ENCODE results near the gene CSRP3.

CSRP3 gene

GRCh38 chr11:19225123-19225522, 23.3 kb upstream of the CSRP3 start:
- no peak for DNase-seq

- no peak for DNase-seq
Observed at GRCh38 chr11:19220903-19221724, 19.3 kb upstream of the CSRP3 start.

DNA sequence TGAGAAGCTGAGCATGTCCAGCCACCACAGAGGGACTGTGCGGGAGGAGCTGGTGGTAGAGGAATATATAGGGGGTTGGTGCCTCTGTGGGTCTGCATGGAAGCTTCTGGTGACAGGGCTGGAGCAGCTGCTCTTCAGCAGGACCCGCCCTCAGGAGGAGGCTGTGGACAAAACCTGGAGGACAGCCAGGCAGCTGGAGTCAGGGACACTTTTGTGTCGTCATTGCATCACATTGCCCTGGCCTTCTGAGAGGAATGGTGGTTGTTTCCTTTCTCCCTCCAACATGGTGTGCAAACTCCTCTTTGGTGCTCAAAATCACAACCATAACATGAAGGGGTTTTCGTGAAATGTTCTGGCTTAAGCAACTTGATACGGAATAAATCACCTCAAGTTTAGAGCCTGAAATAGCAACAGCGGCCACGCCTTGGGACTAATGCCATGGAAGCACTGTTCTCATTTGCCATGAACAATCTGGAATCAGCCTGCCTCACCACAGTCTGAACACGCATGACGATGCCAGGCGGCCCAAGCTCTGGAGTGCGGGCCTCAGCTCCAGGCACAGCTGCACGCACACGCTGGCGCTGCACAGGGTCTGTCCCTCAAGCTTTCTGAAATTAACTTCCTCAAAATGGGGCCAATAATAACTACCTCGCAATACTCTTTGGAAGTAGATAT, 17.1 kb upstream of the CSRP3 start:
- DNase-seq: no peak

GRCh38 chr11:19218216-19218615, 16.4 kb upstream of the CSRP3 start:
- no peak for DNase-seq

- DNase-seq: no peak
Observed at GRCh38 chr11:19216709-19217374, 15.1 kb upstream of the CSRP3 start.

GRCh38 chr11:19216021-19216420, 14.2 kb upstream of the CSRP3 start:
- DNase-seq: no peak

DNA sequence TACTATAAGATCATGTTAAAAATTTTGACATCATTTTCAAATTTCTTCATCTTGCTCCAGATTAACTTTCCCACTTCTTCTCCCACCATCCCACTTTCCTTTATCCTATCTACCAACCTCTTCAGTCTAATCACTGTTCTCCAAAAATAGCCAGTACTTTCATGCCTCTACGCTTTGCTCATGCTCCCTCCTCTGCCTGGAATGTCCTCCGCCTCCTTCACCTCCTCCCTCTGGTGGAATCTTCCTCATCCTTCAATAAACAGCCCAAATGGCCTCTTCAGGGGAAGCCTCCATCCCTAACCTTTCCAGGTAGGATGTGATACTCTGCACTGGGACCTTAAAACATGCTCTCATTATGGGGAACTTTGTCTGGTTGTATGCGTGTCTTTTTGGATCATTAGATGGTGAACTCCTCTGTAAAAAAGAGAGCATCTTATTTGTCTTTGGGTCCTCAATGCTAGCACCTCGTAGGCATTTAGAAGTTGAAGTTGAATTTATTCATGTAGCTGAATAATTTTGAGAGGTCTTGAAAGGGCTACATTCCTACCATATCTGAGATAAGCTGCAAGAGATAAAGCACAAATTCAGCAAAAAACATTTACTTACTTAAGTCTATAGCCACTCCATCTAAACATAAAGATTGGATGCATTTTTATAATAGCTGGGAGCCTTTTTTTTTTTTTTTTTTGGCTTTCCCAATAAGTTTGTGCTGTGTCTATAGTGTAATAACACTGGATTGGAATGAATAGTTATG, 8.0 kb upstream of the CSRP3 start:
- no peak for DNase-seq

- DNase-seq: no peak
Observed at GRCh38 chr11:19208959-19209546, 7.3 kb upstream of the CSRP3 start.

DNA sequence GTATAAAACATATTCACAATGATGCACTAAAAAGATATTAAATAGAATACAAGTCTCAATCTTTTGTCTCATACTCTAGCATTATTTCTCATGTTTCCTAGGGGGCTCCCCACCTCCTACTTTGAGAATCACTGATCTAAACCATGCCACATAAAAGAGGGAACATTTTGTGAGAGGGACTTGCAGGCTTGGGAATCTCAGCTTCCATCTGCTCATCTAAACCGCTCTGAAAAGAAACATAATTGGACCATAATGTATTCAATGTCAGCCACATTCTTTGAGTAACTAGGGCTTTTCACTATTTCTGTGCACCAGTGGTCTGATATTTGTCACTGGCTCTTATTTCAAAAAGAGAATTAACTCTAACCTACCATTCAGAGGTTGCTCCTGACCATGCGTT, 6.4 kb upstream of the CSRP3 start:
- no peak for DNase-seq

- no peak for DNase-seq
Observed at GRCh38 chr11:19204836-19205235, 3.1 kb upstream of the CSRP3 start.

DNA sequence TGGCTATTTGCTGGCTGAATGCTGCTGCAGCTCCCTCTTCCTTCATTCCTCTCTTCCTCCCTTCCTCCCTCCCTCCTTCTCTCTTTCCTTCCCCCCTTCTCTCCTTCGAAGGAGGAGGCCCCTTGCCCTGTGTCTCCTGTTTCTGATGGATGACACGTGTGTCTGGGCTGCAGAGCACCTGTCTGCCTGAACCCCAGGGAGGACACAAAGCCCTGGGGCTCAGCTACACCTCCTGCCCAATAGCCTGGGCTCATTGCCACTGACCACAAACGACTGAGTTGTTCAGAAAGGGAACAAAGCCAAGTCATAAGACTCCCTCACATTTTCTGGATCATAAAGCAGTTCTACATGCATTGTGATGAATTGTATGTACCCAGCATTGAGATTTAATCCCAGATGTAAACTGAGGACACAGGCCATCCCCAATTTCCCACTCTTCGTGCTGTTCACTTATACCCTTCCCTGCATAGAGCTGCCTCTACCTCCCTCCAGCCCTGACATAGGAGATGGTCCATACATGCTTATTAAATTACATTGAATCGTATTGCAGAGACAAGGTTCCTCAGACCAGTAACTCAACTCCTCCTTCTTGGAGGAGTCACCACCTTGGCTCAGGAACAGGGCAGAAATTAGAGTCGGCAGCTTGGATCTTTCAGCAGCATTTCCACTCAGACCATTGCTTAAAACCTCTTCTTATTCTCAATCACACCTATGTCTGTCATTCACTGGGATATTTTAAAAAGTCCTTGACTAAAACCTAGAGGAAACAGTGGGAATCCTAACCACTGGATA, 1.2 kb downstream of the CSRP3 start:
- no peak for DNase-seq

DNA sequence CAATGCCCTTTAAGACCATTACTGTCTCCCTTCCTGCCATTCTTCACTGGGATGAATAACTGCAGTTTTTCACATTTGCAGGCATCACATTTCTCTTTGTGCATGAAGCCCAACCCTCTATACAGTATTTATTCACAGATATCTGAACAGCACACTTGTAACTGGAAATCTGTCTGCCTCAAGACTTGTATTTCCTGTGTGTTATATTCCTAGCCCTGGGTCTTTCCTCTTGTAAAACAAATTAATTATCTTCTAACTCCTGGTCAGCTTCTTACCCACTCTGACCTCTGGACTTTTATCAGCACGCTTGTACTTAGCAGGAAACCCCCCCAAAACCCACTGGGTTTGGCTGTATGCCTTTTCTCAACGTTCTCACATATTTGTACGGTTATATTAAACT, 2.0 kb downstream of the CSRP3 start:
- DNase-seq: no peak

DNA sequence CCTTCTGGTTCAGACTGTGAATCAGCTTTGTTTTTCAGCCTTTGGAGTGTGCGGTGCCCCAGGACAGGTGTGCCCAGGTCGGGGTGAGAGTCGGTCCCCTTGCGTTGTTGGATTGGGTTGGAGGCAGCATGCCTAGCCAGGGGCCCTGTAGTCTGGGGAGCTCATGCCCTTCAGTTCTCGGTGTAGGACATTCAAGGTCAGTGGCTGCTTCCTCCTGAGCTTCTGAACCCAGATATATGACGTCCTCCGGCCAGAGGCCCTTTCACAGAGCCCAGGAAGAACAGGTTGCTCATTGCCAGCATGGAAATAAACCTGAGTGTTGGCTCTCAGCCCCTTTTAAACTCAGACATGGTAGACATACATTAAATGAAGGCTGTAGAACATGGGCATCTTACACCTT, 2.7 kb downstream of the CSRP3 start:
- no peak for DNase-seq

GRCh38 chr11:19196432-19196831, 5.4 kb downstream of the CSRP3 start:
- DNase-seq: no peak

DNA sequence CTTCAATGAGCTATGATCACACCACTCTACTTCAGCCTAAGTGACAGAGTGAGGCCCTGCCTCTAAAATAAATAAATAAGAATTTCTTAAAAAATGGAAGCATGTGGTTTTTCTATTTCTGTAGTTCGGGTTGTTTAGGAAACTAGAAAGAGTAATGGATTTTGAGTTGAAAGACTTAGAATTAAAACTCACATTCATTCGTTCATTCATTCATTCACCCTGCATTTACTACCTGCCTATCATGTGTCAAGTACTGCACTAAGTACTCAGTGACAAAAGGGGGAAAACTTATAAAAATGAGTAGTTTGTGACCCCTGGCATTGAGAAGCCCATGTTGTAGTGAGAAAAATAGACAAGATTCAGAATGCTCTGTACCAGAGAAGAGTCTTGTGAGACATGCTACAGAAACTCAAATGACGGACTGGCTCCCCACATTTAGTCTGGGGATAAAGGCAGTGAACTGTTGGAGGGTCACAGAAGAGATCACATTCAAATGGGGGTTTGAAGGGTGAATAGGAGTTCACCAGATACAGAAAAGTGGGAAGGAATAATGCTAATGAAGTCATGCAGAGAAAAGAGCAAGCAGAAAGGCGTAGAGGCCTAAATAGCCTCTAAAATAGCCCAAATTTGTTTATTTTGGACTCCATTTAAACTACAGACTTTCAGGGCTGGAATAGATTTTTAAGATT, 7.0 kb downstream of the CSRP3 start:
- DNase-seq: no peak

DNA sequence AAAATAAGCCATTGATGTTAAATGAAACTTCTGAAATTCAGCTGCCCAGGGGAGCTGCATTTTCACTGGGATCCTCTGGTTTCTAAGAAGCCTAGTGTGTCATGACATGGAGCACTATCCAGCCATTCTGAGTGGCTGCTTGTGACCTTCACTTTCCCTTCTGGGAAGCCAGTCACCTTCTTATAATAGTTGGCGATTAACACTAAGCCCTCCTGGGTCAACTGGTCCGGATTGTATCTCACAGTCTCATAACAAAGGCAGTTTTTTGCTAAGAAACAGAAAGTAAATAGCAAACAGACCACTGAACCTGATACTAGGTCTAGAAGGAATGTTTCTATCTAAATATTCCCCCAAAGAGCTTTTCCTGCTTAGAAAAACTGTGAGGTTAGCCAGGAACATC, 7.9 kb downstream of the CSRP3 start:
- DNase-seq: no peak

DNA sequence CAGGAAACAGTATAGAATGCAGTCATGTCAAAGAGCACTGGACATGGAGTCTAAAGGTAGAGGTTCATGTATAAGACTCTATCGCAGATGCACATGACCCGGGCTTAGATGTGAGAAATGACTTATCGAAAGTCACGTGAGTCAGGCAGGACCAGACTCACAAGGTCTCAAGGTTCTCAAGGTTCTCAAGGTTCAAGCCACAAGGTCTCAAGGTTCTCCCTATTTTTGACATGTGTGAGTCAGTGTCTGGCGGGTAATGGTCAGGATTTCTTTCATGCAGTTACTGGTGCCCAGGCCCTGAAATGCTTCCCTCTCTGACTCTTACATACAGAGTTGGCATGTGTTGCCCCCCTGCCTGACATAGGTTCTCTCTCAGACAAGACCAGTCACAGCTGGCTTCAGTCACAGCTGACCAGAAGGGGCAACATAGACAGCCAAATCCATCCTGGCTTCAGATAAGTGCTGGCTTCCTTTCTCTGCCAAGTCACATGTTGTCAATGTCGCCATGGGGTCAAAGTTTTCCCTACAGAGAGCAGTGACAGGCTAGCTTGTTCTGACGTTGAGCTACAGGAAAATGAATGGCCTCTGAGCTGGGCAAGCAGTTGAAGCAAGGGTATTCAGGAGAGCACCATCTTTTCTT, 10.1 kb downstream of the CSRP3 start:
- DNase-seq: no peak

DNA sequence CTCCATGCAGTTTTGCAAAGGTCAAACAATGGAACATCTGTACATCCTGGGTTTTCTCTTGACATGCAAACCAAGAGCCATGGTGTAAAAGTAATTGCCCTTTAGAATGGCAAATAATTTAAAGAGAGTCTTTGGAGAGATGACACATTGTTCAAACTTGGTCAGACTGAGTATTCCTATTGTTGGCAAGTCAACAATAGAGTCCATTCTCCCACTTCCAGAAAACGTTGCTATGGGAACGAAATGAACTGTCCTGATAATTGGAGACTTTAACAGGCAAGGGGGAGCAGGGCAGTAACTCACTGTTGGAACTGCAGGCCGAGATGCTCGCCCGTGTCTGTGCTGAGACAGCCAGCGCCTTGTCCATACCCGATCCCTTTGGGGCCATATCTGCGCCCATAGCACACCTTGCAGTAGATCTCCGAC, 13.9 kb downstream of the CSRP3 start:
- DNase-seq: no peak

DNA sequence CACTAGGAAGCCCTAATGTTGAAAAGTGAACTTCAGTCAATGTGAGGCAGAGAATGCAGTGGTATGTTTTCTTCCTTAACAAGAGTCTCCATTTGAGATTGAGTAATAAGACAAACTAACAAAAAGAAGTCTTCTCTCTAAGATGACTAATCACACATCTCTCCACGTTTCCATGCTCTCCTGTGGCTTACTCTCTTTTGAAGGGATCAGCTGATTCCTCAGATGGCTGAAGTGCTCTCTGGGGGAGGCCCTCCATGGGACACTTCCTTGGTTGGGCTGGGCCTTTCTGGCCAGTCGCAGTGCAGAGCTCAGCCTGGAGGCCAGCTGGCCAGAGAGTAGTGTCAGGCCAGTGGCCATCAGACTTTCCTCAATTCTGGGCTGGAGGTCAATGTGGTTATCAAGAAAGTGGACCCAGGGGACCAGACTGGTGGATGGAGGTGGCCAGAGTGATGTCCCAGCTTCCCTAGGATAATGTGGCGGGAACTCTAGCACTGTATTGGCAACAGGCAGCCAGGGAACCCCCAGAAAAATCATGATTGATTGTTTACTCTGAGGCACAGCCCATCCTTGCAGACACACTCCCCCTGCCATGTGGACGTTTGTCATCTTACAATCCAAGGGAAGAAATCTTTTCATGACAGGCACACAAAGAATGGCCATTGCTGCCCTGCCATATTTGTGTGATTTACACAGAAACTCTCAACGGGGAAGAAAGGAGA, 14.5 kb downstream of the CSRP3 start:
- DNase-seq: no peak

DNA sequence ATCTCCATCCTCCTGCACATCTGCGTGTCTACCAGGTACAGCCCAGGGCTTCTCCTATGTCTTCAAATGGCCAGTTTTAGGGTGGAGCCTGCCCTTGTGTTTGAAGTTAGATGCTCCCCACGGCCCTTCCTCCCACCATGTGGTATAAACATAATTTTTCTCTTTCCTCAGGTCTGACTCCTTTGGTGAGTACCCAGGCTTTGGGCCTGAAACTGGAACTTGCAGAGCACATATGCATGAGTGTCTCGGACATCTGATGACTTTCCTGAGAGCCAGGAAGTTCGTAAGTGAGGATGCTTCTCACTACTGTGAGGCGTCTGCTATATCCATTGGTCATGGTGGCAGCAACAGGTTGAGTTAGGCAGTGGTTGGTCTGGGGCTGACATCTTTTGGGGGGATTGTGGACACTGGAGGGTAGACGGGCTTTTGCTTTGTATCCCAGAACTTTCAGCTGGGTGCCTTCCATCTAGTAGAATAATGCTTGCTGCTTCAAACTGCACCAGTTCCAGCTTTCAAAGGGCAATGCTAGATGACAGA, 16.2 kb downstream of the CSRP3 start:
- DNase-seq: no peak

All from T1000 (cell line).